ENCODE data around the gene HINFP.

- TF ChIP-seq CTCF (IDR thresholded peaks at IDR 0.05; ENCODE audit: control extremely low read depth in 1 of 3, insufficient read depth in 1 of 3, low read depth in 1 of 3, low read length in 3 of 3), result no peak
- TF ChIP-seq EP300 (IDR thresholded peaks at IDR 0.05; ENCODE audit: borderline replicate concordance in 1 of 2, low read depth in 2 of 2, low read length in 2 of 2), result no peak
Observed at GRCh38 chr11:119084663-119085436, 36.5 kb upstream of the HINFP start, which contains the start of gene HMBS.

Measured in H1 (cell line).